Activated CD4-positive, alpha-beta T cell treated with anti-CD3 and anti-CD28 coated beads for 1 hour (primary cell): Measurements from ENCODE around the gene HOXB3.

Source experiments
- DNase-seq: peaks from one replicate; pipeline ENCODE4 v3.0.0-alpha.2; 2020

The HOXB3 gene

GRCh38 chr17:48611681-48612455, 21.8 kb upstream of the HOXB3 start:
- no peak for DNase-seq

- DNase-seq, result no peak
These were observed 21.2 kb upstream of the HOXB3 start for GRCh38 chr17:48611213-48611612.

DNA sequence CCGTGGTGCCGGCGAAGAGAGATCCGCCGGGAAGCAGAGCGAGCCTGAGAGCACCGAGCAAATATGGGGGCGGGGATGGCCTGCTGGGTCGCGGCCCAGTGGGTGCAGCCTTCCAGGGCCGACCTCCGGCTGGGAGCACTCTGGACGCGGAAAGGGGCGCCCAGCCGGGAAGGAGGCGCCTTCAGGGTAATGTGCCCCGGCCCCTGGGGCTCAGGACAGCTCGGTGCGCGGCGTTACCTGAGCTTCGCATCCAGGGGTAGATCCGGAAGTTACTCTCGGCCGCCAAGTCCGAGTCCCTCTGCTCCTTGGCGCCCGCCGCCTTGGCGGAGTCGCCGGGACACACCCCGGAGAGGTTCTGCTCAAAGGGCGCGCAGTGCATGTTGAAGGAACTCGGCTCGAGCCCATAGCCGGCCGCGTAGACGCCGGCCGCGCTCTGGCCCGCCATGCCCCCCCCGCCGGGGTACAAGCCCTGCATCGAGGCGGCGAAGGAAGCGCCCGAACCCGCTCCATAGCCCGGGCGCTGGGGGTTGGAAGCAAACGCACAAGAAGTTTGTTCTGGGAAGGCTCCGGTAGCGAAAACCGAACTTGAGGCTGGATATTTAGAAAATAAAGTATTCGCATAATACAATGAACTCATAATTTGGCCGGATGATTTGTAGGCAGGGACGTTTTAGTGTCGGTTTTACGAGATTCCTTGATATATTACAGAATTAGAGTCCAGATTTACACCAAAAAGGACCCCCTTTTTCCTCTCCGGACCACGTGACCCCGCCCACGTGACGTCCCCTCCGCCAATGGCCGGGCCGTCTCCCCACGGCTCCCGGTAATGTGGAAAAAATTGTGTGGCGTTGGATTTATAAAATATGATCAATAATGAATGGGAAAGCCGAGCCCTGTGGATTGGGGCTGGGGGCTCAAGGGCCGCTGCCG, 20.5 kb upstream of the HOXB3 start, which contains the start of gene HOXB7:
Gene HOXB7, minus strand, starts transcription at position 736 of the 930 bp plus-strand sequence. Its CDS starts 99 bp downstream, at position 637.
- DNase-seq, result no peak

- DNase-seq, result no peak
These were observed 19.8 kb upstream of the HOXB3 start for GRCh38 chr17:48609759-48610281.

GRCh38 chr17:48609033-48609432, 19.0 kb upstream of the HOXB3 start:
- no peak for DNase-seq

DNA sequence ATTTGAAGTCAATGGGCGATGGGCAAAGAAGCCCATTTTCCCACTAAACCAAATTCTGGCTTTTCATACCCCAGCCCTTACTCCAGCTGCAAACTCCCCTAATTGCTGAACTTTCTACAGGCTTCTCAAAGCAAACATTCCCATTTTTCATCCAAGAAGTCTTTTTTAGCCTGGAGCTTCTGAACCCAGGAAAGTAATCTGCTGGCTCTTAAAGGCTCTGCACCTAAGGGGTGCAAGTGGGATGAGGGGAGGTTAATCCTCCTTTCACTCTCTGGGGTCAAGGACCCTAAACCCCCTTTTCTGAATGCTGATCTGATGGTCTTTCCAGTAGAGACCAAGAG, 18.4 kb upstream of the HOXB3 start:
- no peak for DNase-seq

GRCh38 chr17:48606892-48607614, 17.0 kb upstream of the HOXB3 start:
- DNase-seq, result no peak

DNA sequence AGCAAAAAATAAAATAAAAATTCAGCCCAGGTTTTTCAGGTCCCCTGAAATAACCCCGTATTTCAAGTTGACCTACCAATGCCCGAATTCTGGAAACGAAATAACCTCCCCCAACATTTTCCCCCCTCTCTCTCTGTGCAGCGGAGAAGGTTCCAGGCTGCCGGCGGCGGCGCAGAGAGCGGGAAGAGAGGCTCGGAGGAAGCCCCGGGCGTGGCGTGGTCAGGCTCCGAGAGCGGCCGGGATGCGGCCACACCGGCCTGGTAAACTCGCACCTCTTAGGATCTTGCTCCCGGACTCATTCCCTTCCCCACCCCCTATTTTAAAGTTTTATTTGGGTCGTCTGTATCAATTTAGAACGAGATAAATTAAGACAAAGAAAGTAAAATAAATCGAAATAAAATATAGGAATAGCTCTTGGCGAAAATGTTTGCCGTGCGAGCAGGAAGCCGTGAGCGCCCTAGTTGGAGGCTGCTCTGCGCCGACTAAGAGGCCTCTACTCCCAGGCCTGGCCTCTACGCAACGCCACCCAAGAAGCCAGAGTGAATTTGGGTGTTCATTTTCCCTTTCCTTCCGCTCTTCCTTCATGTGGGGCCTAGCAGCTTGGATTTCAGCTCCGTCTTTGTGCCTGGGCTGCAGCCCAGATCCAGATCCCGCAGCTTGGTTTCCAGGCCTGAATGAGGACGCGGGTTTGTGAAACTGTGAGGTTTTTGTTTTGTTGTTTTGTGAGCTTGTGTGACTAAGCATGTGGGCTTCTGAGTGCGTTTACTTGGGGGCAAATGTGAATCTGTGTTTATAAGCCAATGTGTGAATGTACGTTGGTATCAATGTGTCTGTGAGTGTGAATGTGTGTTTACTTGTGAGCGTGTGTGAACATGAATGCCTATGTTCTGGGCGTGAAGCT, 16.2 kb upstream of the HOXB3 start:
- no peak for DNase-seq

GRCh38 chr17:48605409-48605919, 15.4 kb upstream of the HOXB3 start:
- DNase-seq, result no peak

DNA sequence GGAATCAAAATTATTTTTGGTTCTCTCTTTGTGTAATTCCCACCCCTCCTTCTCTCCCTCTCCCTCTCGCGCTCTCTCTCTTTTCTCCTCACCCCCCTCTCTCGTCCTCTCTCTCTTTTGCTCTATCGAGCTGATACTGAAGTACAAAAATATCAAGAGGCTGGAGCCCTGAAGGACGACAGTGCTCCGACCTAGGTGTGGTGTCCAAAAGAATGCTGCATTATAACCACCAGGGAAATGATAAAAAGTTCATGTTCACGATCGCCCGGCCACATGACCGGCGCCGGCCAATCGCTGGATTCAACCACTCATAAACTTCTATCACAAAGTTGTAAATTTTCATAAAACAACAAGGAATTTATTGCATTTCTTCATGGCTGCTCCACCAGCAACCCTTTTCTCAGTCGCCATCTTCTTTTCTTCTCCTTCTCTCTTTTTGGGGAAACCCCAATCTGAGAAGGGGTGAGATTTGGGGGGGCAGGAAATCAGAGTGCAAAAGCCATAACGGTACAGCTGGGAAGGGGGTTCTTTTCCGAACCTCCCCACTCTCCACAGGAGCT, 14.8 kb upstream of the HOXB3 start, which contains the start of gene HOXB6:
Gene HOXB6, minus strand, starts transcription at position 217 of the 560 bp plus-strand sequence. CDS start 6,836 bp downstream, outside the sequence.
- DNase-seq, result no peak

GRCh38 chr17:48603959-48604769, 14.1 kb upstream of the HOXB3 start:
- no peak for DNase-seq

- no peak for DNase-seq
These were observed 11.7 kb upstream of the HOXB3 start for GRCh38 chr17:48601539-48602425.

DNA sequence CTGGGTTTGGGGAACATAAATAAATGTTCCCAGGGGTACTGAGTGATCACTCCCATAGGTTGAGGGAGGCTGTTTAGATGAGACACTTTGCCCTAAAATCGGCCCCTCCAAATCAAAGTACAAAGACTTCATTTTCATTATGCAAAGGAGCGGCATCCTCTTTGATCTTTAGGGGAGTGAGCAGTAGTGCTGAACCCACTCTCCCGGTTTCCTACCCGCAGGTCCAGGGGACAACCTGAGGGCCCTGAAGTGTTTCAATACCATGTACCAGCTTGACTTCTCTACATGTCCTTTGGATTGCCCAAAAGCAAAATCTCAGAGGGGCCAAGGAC, 11.1 kb upstream of the HOXB3 start:
- DNase-seq, result no peak

GRCh38 chr17:48600244-48601098, 10.4 kb upstream of the HOXB3 start:
- DNase-seq, result no peak

DNA sequence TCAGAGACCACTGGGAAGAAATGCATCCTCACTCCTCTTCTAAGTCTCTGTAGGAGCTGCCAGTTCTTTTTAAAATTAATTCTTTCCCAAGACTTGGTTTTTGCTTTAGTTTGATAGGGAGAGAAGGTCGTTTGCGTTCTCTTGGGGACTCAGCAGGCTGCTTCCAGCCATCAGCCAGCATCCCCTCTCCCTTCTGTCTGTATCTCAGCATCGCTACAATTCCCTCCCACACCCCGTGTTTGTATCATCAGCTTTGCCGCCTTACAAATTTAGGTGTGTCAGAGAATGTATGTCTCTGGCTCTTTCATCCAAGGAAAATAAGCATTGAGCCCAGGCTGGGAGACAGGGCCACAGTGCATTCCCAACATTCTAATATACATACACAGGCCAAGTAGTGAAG, 9.3 kb upstream of the HOXB3 start:
- DNase-seq, result no peak

DNA sequence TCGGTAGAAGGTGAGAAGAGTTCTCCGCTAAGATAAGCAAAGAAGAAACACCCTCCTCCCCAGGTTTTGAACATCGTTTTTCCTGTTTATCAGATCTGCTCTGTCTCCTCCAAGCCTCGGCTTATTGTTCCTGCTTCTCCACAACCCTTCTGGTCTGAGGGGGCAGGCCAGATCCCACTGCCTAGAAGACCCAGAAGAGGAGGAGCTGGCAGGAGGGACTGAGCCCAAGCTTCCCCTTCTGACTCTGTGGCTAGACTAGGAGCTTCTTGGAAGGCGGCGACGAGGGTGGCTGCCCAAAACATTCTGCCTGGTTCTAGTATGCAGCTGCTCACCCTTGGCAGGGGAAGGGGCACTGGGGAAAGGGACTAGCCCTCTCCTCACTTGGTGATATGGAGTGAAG, 8.7 kb upstream of the HOXB3 start:
- DNase-seq, result no peak

DNA sequence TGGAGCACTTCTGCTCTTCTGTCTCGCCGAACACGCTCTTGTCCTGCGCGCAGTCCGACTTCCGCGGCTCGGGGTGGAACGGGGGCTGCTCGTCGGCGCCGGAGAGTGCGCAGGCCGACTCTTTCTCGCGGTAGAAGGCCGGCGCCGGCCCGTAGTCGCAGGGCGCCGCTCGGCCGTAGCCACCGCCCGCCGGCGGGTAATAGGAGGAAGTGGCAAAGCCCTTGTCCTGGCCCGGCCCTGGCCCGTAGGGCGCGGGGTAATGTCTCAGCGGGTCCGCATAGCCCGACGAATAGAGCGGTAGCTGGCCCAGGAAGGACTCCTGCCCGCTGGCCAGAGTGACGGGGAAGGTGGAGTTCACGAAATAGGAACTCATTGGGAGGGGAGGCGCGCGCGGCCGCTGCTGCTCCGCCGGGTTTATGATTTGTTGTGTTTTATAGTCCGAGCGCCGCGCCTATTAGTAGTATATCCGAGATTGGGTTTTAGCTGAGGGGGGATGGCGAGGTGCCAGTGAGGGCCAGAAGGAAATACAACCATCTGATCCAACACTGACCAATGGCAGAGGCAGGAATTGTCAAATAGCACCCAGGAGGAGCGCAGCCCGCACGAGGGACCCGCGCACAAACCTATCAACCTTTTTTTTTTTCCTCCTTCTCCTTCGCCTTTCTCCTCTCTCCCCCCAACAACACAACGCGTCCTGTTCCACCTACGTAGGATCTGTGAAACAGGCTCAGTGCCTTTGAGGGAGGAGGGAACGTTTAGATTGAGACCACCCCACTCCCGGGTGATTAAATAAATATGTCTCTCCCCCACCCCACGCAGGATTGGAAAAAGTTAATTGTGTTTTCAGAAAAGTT, 8.0 kb upstream of the HOXB3 start:
- DNase-seq, result no peak

DNA sequence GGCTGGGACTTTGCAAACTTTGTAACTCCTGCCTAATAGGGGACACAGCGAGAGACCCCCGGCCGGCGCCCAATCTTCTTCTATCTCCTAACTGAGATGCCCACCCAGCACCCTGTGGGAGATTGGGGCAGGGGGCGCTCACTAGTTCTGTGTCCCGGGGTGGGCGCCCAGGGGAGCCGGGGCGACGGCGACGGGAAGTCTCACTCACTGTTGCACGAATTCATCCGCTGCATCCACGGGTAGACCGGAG, 7.4 kb upstream of the HOXB3 start:
- no peak for DNase-seq
